ENCODE data around the gene NFAT5. TPM values are rescaled to one million over a fixed set of nuclear protein-coding genes. Genes with fewer than 3 reads are reported as not detected.

NFAT5 gene
- total and polyA plus RNA-seq, 4 donors: 5.2 to 111 (median 22.5) TPM

DNA sequence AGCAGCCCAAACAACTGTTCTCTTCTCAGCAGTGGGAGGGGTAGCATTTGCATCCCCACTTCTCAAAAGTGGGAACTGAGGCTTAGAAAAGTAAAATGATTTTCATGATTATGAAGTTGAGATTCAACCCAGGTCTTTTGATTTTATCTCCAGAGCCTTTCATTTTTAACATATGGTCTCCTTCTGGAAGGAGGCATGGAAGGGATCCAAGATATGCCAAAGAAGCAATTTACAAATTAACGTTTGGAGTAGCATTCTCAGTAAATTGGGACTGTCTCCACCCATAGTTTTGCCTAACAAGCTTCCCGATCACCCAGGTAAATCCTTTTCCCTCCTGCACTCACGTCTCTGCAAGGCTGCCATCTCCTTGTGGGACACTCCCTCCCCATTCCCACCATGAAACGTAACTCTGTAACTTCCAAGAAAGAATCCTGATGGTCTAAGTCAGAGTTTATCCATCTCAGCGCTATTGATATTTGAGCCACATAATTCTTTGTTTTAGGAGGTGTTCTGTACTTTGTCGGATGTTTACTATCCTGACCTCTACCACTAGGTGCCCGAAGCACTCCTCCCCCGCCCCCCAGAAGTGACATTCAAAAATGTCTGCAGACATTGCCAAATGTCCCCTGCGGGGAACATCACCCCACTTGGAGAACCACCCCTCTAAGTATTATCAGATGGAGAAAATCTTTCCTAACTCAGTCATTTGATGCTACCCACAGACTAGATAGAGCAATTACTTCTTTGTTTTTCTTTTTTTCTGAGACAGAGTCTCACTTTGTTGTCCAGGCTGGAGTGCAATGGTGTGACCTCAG lies 32.9 kb upstream of the NFAT5 start:
- H3K9me3 ChIP-seq (ENCODE audit: control insufficient read depth in 4 of 4, insufficient read depth in 3 of 4, low read length in 3 of 4): no peaks in the 10 kb centered on the region
- H3K27ac ChIP-seq (ENCODE audit: low read depth in 1 of 2, low read length in 1 of 2): no peak overlapping the region
- H3K36me3 ChIP-seq (ENCODE audit: control insufficient read depth in 4 of 4, insufficient read depth in 4 of 4, low read length in 4 of 4): no peaks in the 10 kb centered on the region
- TF ChIP-seq CTCF (IDR thresholded peaks at IDR 0.05; ENCODE audit: control extremely low read depth, extremely low read depth): no peak
- ATAC-seq (ENCODE audit: insufficient read depth, low FRiP score) (no peak), DNase-seq (no peak)
- H3K4me3 ChIP-seq: no peak overlapping the region
- no peaks in the 10 kb centered on the region for H3K27me3 ChIP-seq (ENCODE audit: control insufficient read depth in 3 of 3, insufficient read depth in 3 of 3, low read length in 2 of 3)
- WGBS, 2 donors: 61 to 73% methylated on average over 8 to 9 of the region's 9 CpGs
- H3K4me1 ChIP-seq (ENCODE audit: control insufficient read depth in 5 of 5, insufficient read depth in 5 of 5, low read length in 5 of 5): peaks cover 0 to 6% (median 0%) of the 10 kb centered on the region in 5 donors
- H3K9ac ChIP-seq (ENCODE audit: insufficient read depth in 1 of 2, low read length in 2 of 2): no peak overlapping the region

DNA sequence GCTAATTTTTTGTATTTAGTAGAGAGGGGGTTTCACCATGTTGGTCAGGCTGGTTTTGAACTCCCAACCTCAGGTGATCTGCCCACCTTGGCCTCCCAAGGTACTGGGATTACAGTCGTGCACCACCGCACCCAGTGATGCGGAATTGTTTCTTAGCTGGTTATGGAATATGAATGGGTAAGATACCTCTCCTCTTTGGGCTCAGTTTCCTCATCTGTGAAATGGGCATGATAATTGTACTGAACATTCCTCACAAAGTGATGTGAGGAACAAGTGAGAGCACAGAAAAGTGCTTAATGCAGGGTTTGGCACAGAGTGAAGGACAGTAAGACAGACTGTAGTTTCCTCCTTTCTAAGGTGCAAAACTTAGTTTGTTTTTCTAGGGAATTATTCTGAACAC lies 31.0 kb upstream of the NFAT5 start:
- Histone ChIP-seq H3K27me3 (ENCODE audit: control insufficient read depth in 3 of 3, insufficient read depth in 3 of 3, low read length in 2 of 3) (no peaks in the 10 kb centered on the region), H3K4me3 (no peak overlapping the region), H3K9ac (ENCODE audit: insufficient read depth in 1 of 2, low read length in 2 of 2) (no peak overlapping the region), H3K9me3 (ENCODE audit: control insufficient read depth in 4 of 4, insufficient read depth in 3 of 4, low read length in 3 of 4) (no peaks in the 10 kb centered on the region), H3K4me1 (ENCODE audit: control insufficient read depth in 5 of 5, insufficient read depth in 5 of 5, low read length in 5 of 5) (peaks cover 0 to 4% (median 0%) of the 10 kb centered on the region in 5 donors), H3K27ac (ENCODE audit: low read depth in 1 of 2, low read length in 1 of 2) (no peak overlapping the region), H3K36me3 (ENCODE audit: control insufficient read depth in 4 of 4, insufficient read depth in 4 of 4, low read length in 4 of 4) (no peaks in the 10 kb centered on the region)
- no peak for DNase-seq
- WGBS, 2 donors: 96 to 100% methylated on average over 3 of the region's 3 CpGs
- no peak for TF ChIP-seq CTCF (IDR thresholded peaks at IDR 0.05; ENCODE audit: control extremely low read depth, extremely low read depth)
- no peak for ATAC-seq (ENCODE audit: insufficient read depth, low FRiP score)

DNA sequence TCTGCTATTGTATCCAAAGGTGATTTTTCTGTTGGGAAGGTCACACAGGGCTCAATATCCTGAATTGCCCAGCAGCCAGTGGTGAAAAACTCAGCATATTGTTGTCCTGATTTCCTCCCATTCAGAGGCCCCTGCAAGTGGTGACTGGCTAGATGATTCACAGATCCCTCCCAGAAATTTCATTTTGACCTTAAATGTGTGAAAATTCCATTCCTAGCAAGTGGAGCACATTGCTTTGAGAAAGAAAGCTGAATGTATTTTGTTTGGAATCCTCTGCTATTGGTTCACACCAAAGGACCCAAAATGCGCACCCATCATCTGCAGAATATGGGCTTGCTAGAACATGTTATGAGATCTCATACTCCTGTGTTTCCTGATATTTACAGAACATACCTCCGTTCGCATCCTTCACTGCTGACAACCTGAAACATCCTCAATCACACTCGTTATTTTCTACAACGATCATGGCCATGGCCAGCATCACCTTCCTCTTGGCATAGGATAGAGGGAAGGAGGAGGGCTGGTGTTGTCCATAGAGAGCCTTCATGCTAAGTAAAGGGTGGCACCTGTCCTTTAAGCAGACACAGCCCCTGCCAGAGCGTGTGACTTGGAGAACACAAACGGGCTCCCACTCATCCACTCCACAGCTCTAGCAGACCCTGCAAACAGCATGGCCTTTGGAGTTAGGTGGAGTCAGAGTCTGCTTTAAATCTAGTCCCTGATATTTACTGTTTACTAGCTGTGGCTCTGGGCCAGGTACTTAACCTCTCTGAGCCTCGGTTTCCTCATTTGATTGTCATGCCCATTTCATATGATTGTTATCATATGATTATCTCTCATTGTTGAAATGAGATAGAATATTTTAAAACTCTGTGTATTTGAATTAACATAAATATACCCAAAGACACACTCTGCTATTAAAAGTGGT lies 30.4 kb upstream of the NFAT5 start:
- DNase-seq (no peak), ATAC-seq (ENCODE audit: insufficient read depth, low FRiP score) (no peak)
- Histone ChIP-seq H3K27ac (ENCODE audit: low read depth in 1 of 2, low read length in 1 of 2) (no peak overlapping the region), H3K9me3 (ENCODE audit: control insufficient read depth in 4 of 4, insufficient read depth in 3 of 4, low read length in 3 of 4) (no peaks in the 10 kb centered on the region), H3K9ac (ENCODE audit: insufficient read depth in 1 of 2, low read length in 2 of 2) (no peak overlapping the region), H3K27me3 (ENCODE audit: control insufficient read depth in 3 of 3, insufficient read depth in 3 of 3, low read length in 2 of 3) (no peaks in the 10 kb centered on the region), H3K36me3 (ENCODE audit: control insufficient read depth in 4 of 4, insufficient read depth in 4 of 4, low read length in 4 of 4) (no peaks in the 10 kb centered on the region), H3K4me3 (no peak overlapping the region), H3K4me1 (ENCODE audit: control insufficient read depth in 5 of 5, insufficient read depth in 5 of 5, low read length in 5 of 5) (peaks cover 0 to 4% (median 0%) of the 10 kb centered on the region in 5 donors)
- no peak for TF ChIP-seq CTCF (IDR thresholded peaks at IDR 0.05; ENCODE audit: control extremely low read depth, extremely low read depth)
- 77 to 87% methylated on average over 8 of the region's 8 CpGs for WGBS, 2 donors

Data from lung (tissue), 12 donors.